GM12872 (cell line): ENCODE measurements around the gene SNX33.

Experiments used
- TF ChIP-seq, protein P1 (sequence below): IDR thresholded peaks from 3 replicates; pipeline ENCODE4 v1.5.1; 2011; ENCODE audit warnings: low read depth, mild to moderate bottlenecking, low read length, moderate library complexity; ENCODE audit not compliant: insufficient read depth

The SNX33 gene

DNA sequence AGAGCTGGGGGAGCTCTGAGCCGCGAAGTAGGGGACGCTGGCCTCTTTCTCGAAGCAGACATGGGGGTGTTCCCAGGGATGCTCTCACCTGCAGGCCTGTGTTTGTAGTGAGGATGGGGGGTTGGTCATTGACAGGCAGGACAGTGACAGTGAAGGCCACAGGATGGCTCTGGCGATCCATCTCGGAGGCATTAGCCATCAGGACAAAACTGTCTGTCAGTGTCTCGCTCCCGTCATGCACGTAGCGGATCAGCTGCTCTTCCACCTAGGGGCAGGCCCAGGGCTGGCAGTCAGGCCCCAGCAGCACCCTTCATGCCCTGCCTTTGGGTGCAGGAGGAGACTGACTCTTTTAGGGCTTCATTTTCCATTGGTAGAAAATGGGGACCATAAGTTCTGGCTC, 36.9 kb downstream of the SNX33 start:
- TF ChIP-seq, protein P1, sequence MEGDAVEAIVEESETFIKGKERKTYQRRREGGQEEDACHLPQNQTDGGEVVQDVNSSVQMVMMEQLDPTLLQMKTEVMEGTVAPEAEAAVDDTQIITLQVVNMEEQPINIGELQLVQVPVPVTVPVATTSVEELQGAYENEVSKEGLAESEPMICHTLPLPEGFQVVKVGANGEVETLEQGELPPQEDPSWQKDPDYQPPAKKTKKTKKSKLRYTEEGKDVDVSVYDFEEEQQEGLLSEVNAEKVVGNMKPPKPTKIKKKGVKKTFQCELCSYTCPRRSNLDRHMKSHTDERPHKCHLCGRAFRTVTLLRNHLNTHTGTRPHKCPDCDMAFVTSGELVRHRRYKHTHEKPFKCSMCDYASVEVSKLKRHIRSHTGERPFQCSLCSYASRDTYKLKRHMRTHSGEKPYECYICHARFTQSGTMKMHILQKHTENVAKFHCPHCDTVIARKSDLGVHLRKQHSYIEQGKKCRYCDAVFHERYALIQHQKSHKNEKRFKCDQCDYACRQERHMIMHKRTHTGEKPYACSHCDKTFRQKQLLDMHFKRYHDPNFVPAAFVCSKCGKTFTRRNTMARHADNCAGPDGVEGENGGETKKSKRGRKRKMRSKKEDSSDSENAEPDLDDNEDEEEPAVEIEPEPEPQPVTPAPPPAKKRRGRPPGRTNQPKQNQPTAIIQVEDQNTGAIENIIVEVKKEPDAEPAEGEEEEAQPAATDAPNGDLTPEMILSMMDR, result no peak

- TF ChIP-seq, protein P1, result no peak; the same call in 2 of the 3 replicates
Measured at GRCh38 chr15:75685195-75685594, 37.5 kb downstream of the SNX33 start.

GRCh38 chr15:75686212-75686642, 38.5 kb downstream of the SNX33 start:
- TF ChIP-seq, protein P1, result peak; percentile 71

- TF ChIP-seq, protein P1, result no peak
Measured at GRCh38 chr15:75687486-75688277, 40.0 kb downstream of the SNX33 start.

GRCh38 chr15:75688278-75688557, 40.5 kb downstream of the SNX33 start:
- TF ChIP-seq, protein P1, result no peak

GRCh38 chr15:75688831-75689230, 41.1 kb downstream of the SNX33 start:
- TF ChIP-seq, protein P1, result no peak

GRCh38 chr15:75693501-75694240, 46.0 kb downstream of the SNX33 start:
- TF ChIP-seq, protein P1, result no peak
